ENCODE measurements around the gene DEDD.

The DEDD gene

DNA sequence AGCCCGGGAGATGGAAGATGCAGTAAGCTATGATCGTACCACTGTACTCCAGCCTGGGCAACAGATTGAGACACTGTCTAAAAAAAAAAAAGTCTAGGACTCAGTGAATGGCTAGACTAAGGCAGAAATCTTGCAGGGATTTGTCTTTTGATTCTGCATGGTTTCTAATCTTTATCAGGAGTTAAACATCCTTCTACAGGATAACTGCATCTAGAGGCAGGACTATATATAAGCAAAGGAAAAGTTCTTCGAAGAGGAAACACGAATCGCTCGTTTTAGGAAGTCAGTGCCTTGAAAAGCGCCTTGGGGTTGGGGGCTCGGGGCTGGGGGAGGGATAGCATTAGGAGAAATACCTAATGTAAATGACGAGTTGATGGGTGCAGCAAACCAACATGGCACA, 20.7 kb upstream of the DEDD start:
- peak overlapping the region; percentile 77 for H3K4me3 ChIP-seq (ENCODE audit: low read depth, low read length)
- H3K4me1 ChIP-seq (ENCODE audit: control insufficient read depth, insufficient read depth, low read length, unreplicated experiment) = peaks cover 8% of the 10 kb centered on the region
- H3K79me2 ChIP-seq (ENCODE audit: control insufficient read depth, insufficient read depth, low read length, unreplicated experiment) = peaks cover 6% of the 10 kb centered on the region
- H3K36me3 ChIP-seq (ENCODE audit: insufficient read depth, low read length) = no peaks in the 10 kb centered on the region
- H3K27me3 ChIP-seq (ENCODE audit: insufficient read depth, low read length) = no peaks in the 10 kb centered on the region
- H2AFZ ChIP-seq (ENCODE audit: low read length, unreplicated experiment) = peak overlapping the region; percentile 40
- peak overlapping the region; percentile 85; the same call in 1 of the 2 replicates for H3K27ac ChIP-seq (ENCODE audit: low read depth, low read length)

DNA sequence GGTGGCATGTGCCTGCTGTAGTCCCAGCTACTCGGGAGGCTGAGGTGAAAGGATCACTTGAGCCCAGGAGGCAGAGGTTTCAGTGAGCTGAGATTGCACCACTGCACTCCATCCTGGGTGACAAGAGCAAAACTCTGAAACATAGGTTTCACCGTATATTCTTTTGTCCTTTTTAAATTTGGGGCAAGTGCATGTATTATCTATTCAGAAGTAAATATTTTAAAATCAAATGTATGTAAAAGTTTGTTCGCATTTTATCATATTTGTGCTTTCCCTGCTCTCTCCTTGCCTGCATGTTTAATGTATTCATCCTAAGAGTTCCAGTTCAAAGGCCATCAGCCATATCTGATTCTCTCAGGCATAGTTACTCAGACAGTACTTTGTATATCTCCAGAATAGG, 13.4 kb upstream of the DEDD start:
- no peak overlapping the region for H3K27ac ChIP-seq (ENCODE audit: low read depth, low read length)
- no peak overlapping the region for H2AFZ ChIP-seq (ENCODE audit: low read length, unreplicated experiment)
- no peaks in the 10 kb centered on the region for H3K36me3 ChIP-seq (ENCODE audit: insufficient read depth, low read length)

DNA sequence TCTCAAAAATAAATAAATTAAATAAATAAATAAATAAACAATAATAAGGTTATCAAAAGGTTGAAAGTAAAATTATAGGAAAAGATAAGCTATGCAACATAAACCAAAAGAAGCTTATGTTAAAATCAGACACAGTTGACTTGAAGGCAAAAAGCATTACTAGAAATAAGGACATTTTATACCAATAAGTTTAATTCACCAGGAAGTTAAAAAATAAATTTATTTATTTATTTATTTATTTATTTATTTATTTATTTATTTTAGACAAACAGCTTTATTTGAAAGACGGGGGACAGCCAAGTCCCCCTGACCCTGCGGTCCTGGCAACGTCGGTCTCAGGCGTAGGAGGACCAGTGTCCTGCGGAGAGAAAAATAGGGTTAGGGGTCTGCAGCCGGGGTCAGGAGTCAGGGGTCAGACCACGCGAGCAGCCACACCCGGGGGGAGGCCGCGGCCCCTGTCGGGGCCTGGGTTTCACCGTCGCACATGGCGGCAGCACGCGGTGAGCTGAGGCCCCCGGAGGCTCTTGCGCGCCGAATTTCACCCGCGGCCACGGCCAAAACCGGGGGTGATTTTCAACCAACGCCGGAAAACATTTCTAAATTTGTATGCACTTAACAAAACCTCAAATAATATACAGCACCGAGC, 8.4 kb upstream of the DEDD start:
- H3K4me1 ChIP-seq (ENCODE audit: control insufficient read depth, insufficient read depth, low read length, unreplicated experiment) = no peaks in the 10 kb centered on the region
- no peak overlapping the region for H3K27ac ChIP-seq (ENCODE audit: low read depth, low read length)
- no peaks in the 10 kb centered on the region for H3K36me3 ChIP-seq (ENCODE audit: insufficient read depth, low read length)

More for the DNA sequence above, 13.4 kb upstream of the DEDD start:
- Histone ChIP-seq H3K79me2 (ENCODE audit: control insufficient read depth, insufficient read depth, low read length, unreplicated experiment) (no peaks in the 10 kb centered on the region), H3K4me3 (ENCODE audit: low read depth, low read length) (no peak overlapping the region), H3K27me3 (ENCODE audit: insufficient read depth, low read length) (no peaks in the 10 kb centered on the region), H3K4me1 (ENCODE audit: control insufficient read depth, insufficient read depth, low read length, unreplicated experiment) (no peaks in the 10 kb centered on the region)

DNA sequence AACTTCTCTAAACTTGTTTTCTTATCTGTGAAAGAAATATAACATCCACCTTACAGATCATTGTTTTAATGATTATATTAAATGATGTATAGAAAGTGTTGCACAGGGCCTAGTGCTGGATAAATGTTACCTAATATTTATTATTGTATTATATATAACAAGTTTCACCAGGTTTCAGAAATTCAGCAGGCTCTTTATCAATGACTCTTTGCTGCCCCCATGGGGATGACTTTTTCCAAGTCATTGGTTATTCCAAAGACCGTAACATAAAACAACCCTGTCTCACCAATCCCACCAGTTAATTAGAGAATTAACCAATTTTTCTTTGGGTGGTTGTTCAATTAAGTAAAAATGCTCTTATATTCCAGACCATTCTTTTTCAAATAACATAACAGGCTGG, 7.3 kb upstream of the DEDD start:
- no peaks in the 10 kb centered on the region for H3K27me3 ChIP-seq (ENCODE audit: insufficient read depth, low read length)
- H3K36me3 ChIP-seq (ENCODE audit: insufficient read depth, low read length) = no peaks in the 10 kb centered on the region
- no peak overlapping the region for H3K27ac ChIP-seq (ENCODE audit: low read depth, low read length)
- H3K4me3 ChIP-seq (ENCODE audit: low read depth, low read length) = no peak overlapping the region
- no peak overlapping the region for H2AFZ ChIP-seq (ENCODE audit: low read length, unreplicated experiment)
- H3K4me1 ChIP-seq (ENCODE audit: control insufficient read depth, insufficient read depth, low read length, unreplicated experiment) = no peaks in the 10 kb centered on the region
- peaks cover 5% of the 10 kb centered on the region for H3K79me2 ChIP-seq (ENCODE audit: control insufficient read depth, insufficient read depth, low read length, unreplicated experiment)

More for the DNA sequence above, 8.4 kb upstream of the DEDD start:
- no peak overlapping the region for H2AFZ ChIP-seq (ENCODE audit: low read length, unreplicated experiment)
- H3K79me2 ChIP-seq (ENCODE audit: control insufficient read depth, insufficient read depth, low read length, unreplicated experiment) = no peaks in the 10 kb centered on the region
- H3K27me3 ChIP-seq (ENCODE audit: insufficient read depth, low read length) = no peaks in the 10 kb centered on the region
- no peak overlapping the region for H3K4me3 ChIP-seq (ENCODE audit: low read depth, low read length)

DNA sequence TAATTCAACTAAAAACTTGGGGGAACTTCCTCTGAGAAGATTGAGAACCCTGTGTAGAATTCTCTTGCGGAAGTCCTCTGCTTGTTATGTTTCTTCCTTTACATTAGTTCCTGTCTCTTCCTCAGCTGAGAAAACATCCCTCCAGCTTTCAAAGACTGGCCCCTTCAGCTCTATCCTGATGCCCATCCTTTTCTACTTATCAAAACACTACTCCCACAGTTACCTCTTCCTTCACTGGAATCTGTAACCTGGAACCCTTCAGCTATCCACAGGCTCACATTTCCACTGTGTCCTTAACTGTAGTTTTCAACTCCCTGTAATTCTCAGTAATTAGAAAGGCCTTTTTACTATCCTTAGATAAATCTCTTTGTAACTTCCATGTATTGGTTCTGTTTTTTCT, 6.0 kb upstream of the DEDD start:
- Histone ChIP-seq H3K79me2 (ENCODE audit: control insufficient read depth, insufficient read depth, low read length, unreplicated experiment) (peaks cover 16% of the 10 kb centered on the region), H2AFZ (ENCODE audit: low read length, unreplicated experiment) (no peak overlapping the region), H3K4me3 (ENCODE audit: low read depth, low read length) (no peak overlapping the region), H3K27me3 (ENCODE audit: insufficient read depth, low read length) (no peaks in the 10 kb centered on the region), H3K27ac (ENCODE audit: low read depth, low read length) (no peak overlapping the region), H3K36me3 (ENCODE audit: insufficient read depth, low read length) (no peaks in the 10 kb centered on the region), H3K4me1 (ENCODE audit: control insufficient read depth, insufficient read depth, low read length, unreplicated experiment) (no peaks in the 10 kb centered on the region)

DNA sequence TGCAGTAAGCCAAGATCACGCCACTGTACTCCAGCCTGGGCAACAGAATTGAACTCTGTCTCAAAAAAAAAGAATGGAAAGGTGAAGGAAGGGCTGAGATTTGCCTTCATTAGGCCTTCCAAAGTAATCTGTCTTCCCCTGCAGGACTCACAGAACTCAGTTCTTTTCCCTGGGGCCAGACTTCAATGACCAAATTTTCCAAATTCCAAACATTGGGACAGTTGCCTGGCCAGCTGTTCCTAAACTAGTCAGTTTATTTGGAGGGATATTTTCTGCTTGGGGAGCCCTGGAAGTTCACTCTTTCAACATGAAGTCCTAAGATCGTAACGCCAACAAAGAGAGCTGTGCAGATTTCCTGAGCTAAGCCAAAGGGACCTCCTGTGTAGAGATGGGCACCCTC, 5.4 kb upstream of the DEDD start:
- H3K4me3 ChIP-seq (ENCODE audit: low read depth, low read length) = no peak overlapping the region
- H2AFZ ChIP-seq (ENCODE audit: low read length, unreplicated experiment) = no peak overlapping the region
- no peaks in the 10 kb centered on the region for H3K36me3 ChIP-seq (ENCODE audit: insufficient read depth, low read length)
- no peaks in the 10 kb centered on the region for H3K27me3 ChIP-seq (ENCODE audit: insufficient read depth, low read length)
- H3K27ac ChIP-seq (ENCODE audit: low read depth, low read length) = no peak overlapping the region
- H3K79me2 ChIP-seq (ENCODE audit: control insufficient read depth, insufficient read depth, low read length, unreplicated experiment) = peaks cover 19% of the 10 kb centered on the region
- no peaks in the 10 kb centered on the region for H3K4me1 ChIP-seq (ENCODE audit: control insufficient read depth, insufficient read depth, low read length, unreplicated experiment)

DNA sequence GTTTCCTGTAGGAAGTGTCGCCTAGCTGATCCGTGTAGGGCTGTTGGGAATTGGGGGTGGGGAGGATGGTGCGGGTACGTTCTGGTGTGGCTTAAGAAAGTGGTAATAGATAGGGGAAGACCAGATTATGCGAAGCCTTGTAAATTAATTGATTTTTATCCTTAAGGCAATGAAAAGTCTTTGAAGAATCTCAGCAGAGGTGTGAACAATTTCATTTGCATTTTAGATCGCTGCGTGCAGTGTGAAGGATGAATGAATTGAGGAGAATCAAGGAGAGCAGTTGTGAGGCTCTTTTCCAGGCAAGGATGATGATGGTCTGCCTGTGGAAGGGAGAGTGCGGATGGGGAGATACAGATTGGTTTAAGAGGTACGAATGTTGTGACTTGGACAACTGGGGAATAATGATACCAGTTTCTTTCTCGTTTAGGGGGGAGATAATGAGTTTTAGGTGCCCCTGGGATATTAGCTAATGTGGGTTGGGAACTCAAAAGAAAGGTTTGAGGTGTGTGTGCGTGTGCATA, 813 bp upstream of the DEDD start:
- H3K79me2 ChIP-seq (ENCODE audit: control insufficient read depth, insufficient read depth, low read length, unreplicated experiment) = peaks cover 55% of the 10 kb centered on the region
- peak overlapping the region; percentile 89 for H3K27ac ChIP-seq (ENCODE audit: low read depth, low read length)
- peaks cover 9% of the 10 kb centered on the region for H3K36me3 ChIP-seq (ENCODE audit: insufficient read depth, low read length)
- H3K27me3 ChIP-seq (ENCODE audit: insufficient read depth, low read length) = no peaks in the 10 kb centered on the region
- H3K4me1 ChIP-seq (ENCODE audit: control insufficient read depth, insufficient read depth, low read length, unreplicated experiment) = peaks cover 14% of the 10 kb centered on the region
- peak overlapping the region; percentile 92 for H3K4me3 ChIP-seq (ENCODE audit: low read depth, low read length)
- H2AFZ ChIP-seq (ENCODE audit: low read length, unreplicated experiment) = peak overlapping the region; percentile 72

DNA sequence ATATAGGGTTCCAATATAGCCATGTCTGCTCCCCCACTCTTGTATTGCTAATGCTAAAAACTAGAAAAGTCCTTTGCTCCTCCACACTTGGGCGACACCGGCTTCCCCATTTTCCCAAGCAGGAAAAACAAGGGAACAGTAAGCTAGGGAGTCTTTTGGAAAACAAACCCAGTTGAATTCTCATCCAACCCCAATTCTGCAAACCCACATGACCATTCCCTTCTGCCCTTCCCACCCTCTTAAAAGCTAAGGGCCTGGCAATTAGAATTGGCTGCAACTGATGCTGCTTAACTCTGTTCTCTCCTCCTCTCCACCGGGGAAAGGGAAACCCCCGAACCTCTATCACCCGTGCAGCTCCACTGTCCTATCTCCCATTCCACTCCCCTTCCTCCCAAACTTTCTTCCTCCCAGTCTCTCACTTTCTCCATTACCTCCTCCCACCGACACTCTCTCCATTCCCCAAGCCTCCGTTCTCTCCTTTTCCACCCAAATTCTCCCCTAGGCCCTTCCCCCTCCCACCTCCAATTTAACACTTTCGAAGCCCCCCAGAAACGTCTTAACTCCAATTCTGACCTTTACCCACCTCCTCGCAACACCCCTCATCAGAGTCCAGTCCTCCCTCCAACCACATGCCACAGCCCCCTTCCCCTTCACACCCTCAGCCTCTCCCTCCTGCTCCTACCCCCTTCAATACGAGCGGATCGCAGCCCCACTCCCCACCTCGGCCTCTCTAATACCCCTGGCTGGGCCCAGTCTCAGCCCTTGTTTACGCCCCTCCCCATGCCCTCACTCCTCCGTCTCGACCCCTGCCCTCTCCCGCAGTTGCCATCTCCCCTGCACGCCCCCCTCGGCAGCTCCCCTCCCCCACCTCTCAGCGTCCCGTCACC, 701 bp downstream of the DEDD start:
- Histone ChIP-seq H3K79me2 (ENCODE audit: control insufficient read depth, insufficient read depth, low read length, unreplicated experiment) (peaks cover 70% of the 10 kb centered on the region), H3K36me3 (ENCODE audit: insufficient read depth, low read length) (peaks cover 22% of the 10 kb centered on the region), H3K4me1 (ENCODE audit: control insufficient read depth, insufficient read depth, low read length, unreplicated experiment) (peaks cover 14% of the 10 kb centered on the region), H3K27ac (ENCODE audit: low read depth, low read length) (peak overlapping the region; percentile 89), H3K4me3 (ENCODE audit: low read depth, low read length) (peak overlapping the region; percentile 92), H3K27me3 (ENCODE audit: insufficient read depth, low read length) (no peaks in the 10 kb centered on the region), H2AFZ (ENCODE audit: low read length, unreplicated experiment) (peak overlapping the region; percentile 73)

DNA sequence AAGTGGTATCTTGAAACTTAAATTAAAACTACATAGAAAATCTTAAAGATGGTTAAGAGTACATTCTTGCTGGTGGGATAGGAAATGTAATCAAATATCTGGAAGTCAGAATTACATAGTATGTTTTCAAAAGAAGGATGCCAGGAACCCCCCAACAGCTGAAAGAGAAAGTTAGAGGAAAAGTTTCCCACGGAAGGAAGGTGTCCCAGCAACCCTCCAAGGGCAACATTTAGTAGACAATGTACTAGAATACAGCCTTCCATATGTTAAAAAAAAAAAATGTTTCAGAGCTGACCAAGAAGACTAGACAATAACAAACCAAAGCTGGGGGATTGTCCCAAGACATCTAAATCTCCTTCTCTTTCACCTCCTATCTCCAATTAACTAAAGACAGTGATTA, 2.2 kb downstream of the DEDD start:
- peaks cover 14% of the 10 kb centered on the region for H3K4me1 ChIP-seq (ENCODE audit: control insufficient read depth, insufficient read depth, low read length, unreplicated experiment)
- no peak overlapping the region for H3K27ac ChIP-seq (ENCODE audit: low read depth, low read length)
- H3K4me3 ChIP-seq (ENCODE audit: low read depth, low read length) = peak overlapping the region; percentile 92
- H2AFZ ChIP-seq (ENCODE audit: low read length, unreplicated experiment) = no peak overlapping the region
- H3K36me3 ChIP-seq (ENCODE audit: insufficient read depth, low read length) = peaks cover 22% of the 10 kb centered on the region
- peaks cover 78% of the 10 kb centered on the region for H3K79me2 ChIP-seq (ENCODE audit: control insufficient read depth, insufficient read depth, low read length, unreplicated experiment)
- H3K27me3 ChIP-seq (ENCODE audit: insufficient read depth, low read length) = no peaks in the 10 kb centered on the region

DNA sequence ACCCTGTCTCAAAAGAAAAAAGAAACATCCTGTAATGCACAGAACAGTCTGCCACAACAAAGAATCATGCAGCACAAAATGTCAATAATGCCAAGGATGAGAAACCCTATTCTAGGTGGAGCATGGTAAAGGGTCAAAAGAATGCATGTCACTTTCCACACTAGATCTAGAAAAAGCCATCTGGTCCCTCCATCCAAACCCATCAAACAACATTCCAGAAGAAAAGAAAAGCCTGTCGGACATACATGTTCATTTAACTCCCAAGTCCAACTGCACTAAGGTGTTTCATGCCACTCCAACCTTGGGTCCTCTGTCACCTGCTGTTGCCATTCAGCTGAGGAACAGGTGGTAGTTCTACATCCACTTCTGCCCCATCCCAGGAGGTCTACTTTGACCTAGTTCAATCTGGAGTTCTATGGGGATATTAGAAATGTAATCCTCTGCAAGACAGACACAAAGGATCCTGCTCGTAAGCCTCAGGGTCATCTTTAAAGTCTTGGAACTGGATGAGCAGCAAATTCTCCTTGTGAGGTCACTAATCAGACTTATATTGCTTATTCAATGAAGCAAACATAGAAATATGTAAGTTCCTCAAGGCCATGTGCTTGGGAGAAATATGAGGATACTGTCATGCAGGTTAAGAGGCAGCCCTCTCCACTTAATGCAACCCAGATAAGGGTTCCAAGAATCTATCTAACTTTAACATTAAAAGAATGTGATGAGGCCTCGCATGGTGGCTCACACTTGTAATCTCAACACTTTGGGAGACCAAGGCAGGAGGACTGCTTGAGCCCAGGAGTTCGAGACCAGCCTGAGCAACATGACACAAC, 3.7 kb downstream of the DEDD start:
- no peaks in the 10 kb centered on the region for H3K27me3 ChIP-seq (ENCODE audit: insufficient read depth, low read length)
- no peak overlapping the region for H3K27ac ChIP-seq (ENCODE audit: low read depth, low read length)
- peaks cover 14% of the 10 kb centered on the region for H3K4me1 ChIP-seq (ENCODE audit: control insufficient read depth, insufficient read depth, low read length, unreplicated experiment)
- no peak overlapping the region for H3K4me3 ChIP-seq (ENCODE audit: low read depth, low read length)
- no peak overlapping the region for H2AFZ ChIP-seq (ENCODE audit: low read length, unreplicated experiment)
- H3K36me3 ChIP-seq (ENCODE audit: insufficient read depth, low read length) = peaks cover 22% of the 10 kb centered on the region
- H3K79me2 ChIP-seq (ENCODE audit: control insufficient read depth, insufficient read depth, low read length, unreplicated experiment) = peaks cover 70% of the 10 kb centered on the region

All from ACC112 (cell line).